CD4-positive, alpha-beta T cell treated with Interferon gamma for 1 hour (primary cell): ENCODE data around the gene DMXL1.

Source experiments
- DNase-seq: peaks from one replicate; pipeline ENCODE4 v3.0.0-alpha.2; 2020

DMXL1 gene

GRCh38 chr5:119070828-119071560, at the start of gene DMXL1:
TSS of gene DMXL1 (plus strand) at chr5:119071087. CDS start at chr5:119071570, 483 bp downstream.
- DNase-seq = peak; percentile 99

- DNase-seq = no peak
These were observed 49.6 kb upstream of the DMXL1 start for GRCh38 chr5:119021149-119021732.

GRCh38 chr5:119022017-119022745, 48.7 kb upstream of the DMXL1 start:
- no peak for DNase-seq

- DNase-seq = no peak
These were observed 48.1 kb upstream of the DMXL1 start for GRCh38 chr5:119022773-119023172.

- no peak for DNase-seq
These were observed 42.3 kb upstream of the DMXL1 start for GRCh38 chr5:119028575-119028974.

- no peak for DNase-seq
These were observed 39.6 kb upstream of the DMXL1 start for GRCh38 chr5:119031011-119031886.

- DNase-seq = peak; percentile 24
These were observed 39.0 kb upstream of the DMXL1 start for GRCh38 chr5:119031905-119032304.

GRCh38 chr5:119032656-119033055, 38.2 kb upstream of the DMXL1 start:
- peak; percentile 5 for DNase-seq

GRCh38 chr5:119033135-119033534, 37.8 kb upstream of the DMXL1 start:
- DNase-seq = no peak

GRCh38 chr5:119036101-119036762, 34.7 kb upstream of the DMXL1 start:
- DNase-seq = no peak

GRCh38 chr5:119037496-119038215, 33.2 kb upstream of the DMXL1 start:
- DNase-seq = no peak

GRCh38 chr5:119048246-119048645, 22.6 kb upstream of the DMXL1 start:
- no peak for DNase-seq

GRCh38 chr5:119049824-119050449, 20.9 kb upstream of the DMXL1 start:
- DNase-seq = no peak

GRCh38 chr5:119054101-119054500, 16.8 kb upstream of the DMXL1 start:
- no peak for DNase-seq

- DNase-seq = no peak
These were observed 15.6 kb upstream of the DMXL1 start for GRCh38 chr5:119055294-119055693.

GRCh38 chr5:119058979-119059529, 11.8 kb upstream of the DMXL1 start:
- DNase-seq = no peak

GRCh38 chr5:119059740-119060255, 11.1 kb upstream of the DMXL1 start:
- no peak for DNase-seq

GRCh38 chr5:119063579-119064379, 7.1 kb upstream of the DMXL1 start:
- no peak for DNase-seq

GRCh38 chr5:119067450-119067849, 3.4 kb upstream of the DMXL1 start:
- no peak for DNase-seq

- no peak for DNase-seq
These were observed 384 bp upstream of the DMXL1 start for GRCh38 chr5:119070578-119070827.
